Measurements from ENCODE around the gene PPIL1. TPM values are rescaled to one million over a fixed set of nuclear protein-coding genes. Genes with fewer than 3 reads are reported as not detected.

PPIL1 gene
- total RNA-seq, result 10 to 100 TPM; 13.5 to 28.5 (median 24.0) TPM

DNA sequence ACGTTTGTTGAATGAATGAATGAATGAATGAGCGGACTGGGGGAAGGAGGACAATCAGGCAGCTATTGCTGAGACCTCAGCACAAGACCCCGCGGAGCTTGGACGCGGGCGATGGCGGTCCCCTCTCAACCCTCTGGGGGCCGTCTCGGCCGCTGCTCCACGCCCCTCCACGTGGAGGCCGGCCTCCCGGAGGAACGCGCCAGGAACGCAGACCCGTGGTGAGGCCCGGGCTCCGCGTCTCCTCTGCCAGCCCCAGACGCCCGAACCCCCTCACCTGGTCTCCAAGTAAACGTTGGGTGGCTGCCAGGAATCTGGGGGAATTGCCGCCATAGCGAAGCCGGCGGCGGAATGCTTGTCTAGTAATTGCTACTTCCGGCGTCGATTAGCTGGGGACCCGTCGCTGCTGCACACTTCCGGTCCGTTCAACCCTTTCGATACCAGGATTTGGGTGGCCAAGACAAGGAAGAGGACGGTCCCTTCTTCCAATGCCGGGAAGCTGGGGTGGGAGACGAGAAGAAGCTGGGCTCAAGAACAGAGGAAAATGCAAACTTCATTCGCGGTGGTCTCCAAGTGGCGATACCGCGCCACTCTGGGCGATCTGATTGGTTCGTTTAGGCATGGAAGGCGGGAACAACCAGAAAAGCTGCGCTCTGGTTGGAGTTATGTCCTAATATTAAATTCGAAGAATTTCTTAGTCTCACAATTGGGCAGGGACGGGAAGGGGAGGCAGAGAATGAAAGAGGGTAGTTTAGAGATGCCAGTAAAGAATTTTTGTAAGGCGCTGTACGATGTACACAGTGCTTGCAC, at the start of gene PPIL1:
TSS of gene PPIL1 (minus strand) at position 361 of the 807 bp plus-strand sequence. CDS start at position 330, 31 bp downstream.
- Histone ChIP-seq H3K4me3 (peak within 1 kb of the TSS; percentile 88 to 96), H3K27me3 (no peaks in the 10 kb centered on the region), H3K9me3 (no peaks in the 10 kb centered on the region), H3K4me1 (peaks cover 3 to 19% (median 4%) of the 10 kb centered on the region in 3 donors), H3K27ac (peak within 1 kb of the TSS; percentile 85 to 93 (median 90)), H3K36me3 (peaks cover 0 to 10% of the 10 kb centered on the region in 2 donors)
- peak; percentile 94 for ATAC-seq
- WGBS, 2 donors (ENCODE audit: low coverage in 1 of 2), result 0 to 1% methylated on average over 6 to 15 of the region's 54 CpGs
- TF ChIP-seq POLR2A (IDR thresholded peaks at IDR 0.05), result no peak
- no peak for TF ChIP-seq EP300 (IDR thresholded peaks at IDR 0.05)
- TF ChIP-seq POLR2AphosphoS5 (IDR thresholded peaks at IDR 0.05), result peak; percentile 45
- peak in 1 of 4 experiments; percentile 6 for TF ChIP-seq CTCF (IDR thresholded peaks at IDR 0.05)

GRCh38 chr6:36924131-36924530, 49.5 kb upstream of the PPIL1 start:
- ATAC-seq, result no peak
- Histone ChIP-seq H3K4me3 (no peak overlapping the region), H3K27ac (no peak overlapping the region), H3K36me3 (peaks cover 0 to 71% of the 10 kb centered on the region in 2 donors), H3K4me1 (peaks cover 0 to 44% (median 13%) of the 10 kb centered on the region in 3 donors), H3K9me3 (no peaks in the 10 kb centered on the region), H3K27me3 (no peaks in the 10 kb centered on the region)
- 75 to 90% methylated on average over 2 of the region's 4 CpGs for WGBS, 2 donors (ENCODE audit: low coverage in 1 of 2)
- TF ChIP-seq POLR2A (IDR thresholded peaks at IDR 0.05) (no peak), CTCF (IDR thresholded peaks at IDR 0.05) (no peak), EP300 (IDR thresholded peaks at IDR 0.05) (no peak), POLR2AphosphoS5 (IDR thresholded peaks at IDR 0.05) (no peak)

- ATAC-seq, result peak; percentile 50
- Histone ChIP-seq H3K36me3 (peaks cover 0 to 100% of the 10 kb centered on the region in 2 donors), H3K4me3 (no peak overlapping the region), H3K27ac (peak overlapping the region in 3 of 4 donors; percentile 42 to 64 (median 59)), H3K27me3 (no peaks in the 10 kb centered on the region), H3K4me1 (peaks cover 0 to 45% (median 13%) of the 10 kb centered on the region in 3 donors), H3K9me3 (no peaks in the 10 kb centered on the region)
- no peak for TF ChIP-seq EP300 (IDR thresholded peaks at IDR 0.05)
- peak; percentile 13 for TF ChIP-seq POLR2AphosphoS5 (IDR thresholded peaks at IDR 0.05)
- WGBS, 2 donors (ENCODE audit: low coverage in 1 of 2), result 58 to 87% methylated on average over 3 to 5 of the region's 5 CpGs
These were observed 45.9 kb upstream of the PPIL1 start for GRCh38 chr6:36920546-36920945.

GRCh38 chr6:36920049-36920448, 45.4 kb upstream of the PPIL1 start:
- H3K36me3 ChIP-seq, result peaks cover 0 to 100% of the 10 kb centered on the region in 2 donors
- no peaks in the 10 kb centered on the region for H3K9me3 ChIP-seq
- no peak overlapping the region for H3K4me3 ChIP-seq
- 73 to 83% methylated on average over 4 of the region's 4 CpGs for WGBS, 2 donors (ENCODE audit: low coverage in 1 of 2)
- TF ChIP-seq EP300 (IDR thresholded peaks at IDR 0.05), result no peak
- no peak for TF ChIP-seq CTCF (IDR thresholded peaks at IDR 0.05)
- TF ChIP-seq POLR2AphosphoS5 (IDR thresholded peaks at IDR 0.05), result no peak
- no peak for TF ChIP-seq POLR2A (IDR thresholded peaks at IDR 0.05)
- ATAC-seq, result no peak
- H3K27ac ChIP-seq, result peak overlapping the region in 3 of 4 donors; percentile 42 to 59 (median 48)
- H3K27me3 ChIP-seq, result no peaks in the 10 kb centered on the region
- peaks cover 0 to 45% (median 13%) of the 10 kb centered on the region in 3 donors for H3K4me1 ChIP-seq

- peak; percentile 87 for ATAC-seq
- TF ChIP-seq POLR2AphosphoS5 (IDR thresholded peaks at IDR 0.05) (peak; percentile 42), EP300 (IDR thresholded peaks at IDR 0.05) (no peak), CTCF (IDR thresholded peaks at IDR 0.05) (peak in 2 of 4 experiments; percentile 2 to 19), POLR2A (IDR thresholded peaks at IDR 0.05) (no peak)
- peaks cover 0 to 100% of the 10 kb centered on the region in 2 donors for H3K36me3 ChIP-seq
- WGBS, 2 donors (ENCODE audit: low coverage in 1 of 2), result 41 to 59% methylated on average over 4 to 6 of the region's 10 CpGs
- H3K27me3 ChIP-seq, result no peaks in the 10 kb centered on the region
- H3K4me1 ChIP-seq, result peaks cover 0 to 48% (median 13%) of the 10 kb centered on the region in 3 donors
- H3K9me3 ChIP-seq, result no peaks in the 10 kb centered on the region
- H3K4me3 ChIP-seq, result no peak overlapping the region
- H3K27ac ChIP-seq, result peak overlapping the region; percentile 36 to 81 (median 80)
These were observed 43.1 kb upstream of the PPIL1 start for GRCh38 chr6:36917541-36918193.
